ENCODE measurements around the gene TMEM106A.

DNA sequence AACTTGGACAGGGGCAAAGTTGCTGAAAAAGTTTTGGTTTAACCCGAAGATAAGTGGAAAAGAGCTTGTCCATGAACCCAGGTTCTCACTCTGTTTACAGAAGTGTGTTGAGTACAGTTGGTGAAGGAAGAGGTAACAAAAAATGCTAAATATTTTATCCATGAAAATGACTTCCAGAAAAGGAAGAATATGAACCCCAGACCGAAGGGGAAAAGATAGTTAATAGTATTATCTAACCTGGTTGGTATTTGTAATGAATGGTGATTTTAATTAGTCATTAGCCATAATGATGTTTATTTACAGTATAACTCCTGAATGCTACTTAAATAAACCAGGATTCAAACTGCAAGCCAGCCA is 574 bp upstream of the TMEM106A start:
- TF ChIP-seq, protein P1, sequence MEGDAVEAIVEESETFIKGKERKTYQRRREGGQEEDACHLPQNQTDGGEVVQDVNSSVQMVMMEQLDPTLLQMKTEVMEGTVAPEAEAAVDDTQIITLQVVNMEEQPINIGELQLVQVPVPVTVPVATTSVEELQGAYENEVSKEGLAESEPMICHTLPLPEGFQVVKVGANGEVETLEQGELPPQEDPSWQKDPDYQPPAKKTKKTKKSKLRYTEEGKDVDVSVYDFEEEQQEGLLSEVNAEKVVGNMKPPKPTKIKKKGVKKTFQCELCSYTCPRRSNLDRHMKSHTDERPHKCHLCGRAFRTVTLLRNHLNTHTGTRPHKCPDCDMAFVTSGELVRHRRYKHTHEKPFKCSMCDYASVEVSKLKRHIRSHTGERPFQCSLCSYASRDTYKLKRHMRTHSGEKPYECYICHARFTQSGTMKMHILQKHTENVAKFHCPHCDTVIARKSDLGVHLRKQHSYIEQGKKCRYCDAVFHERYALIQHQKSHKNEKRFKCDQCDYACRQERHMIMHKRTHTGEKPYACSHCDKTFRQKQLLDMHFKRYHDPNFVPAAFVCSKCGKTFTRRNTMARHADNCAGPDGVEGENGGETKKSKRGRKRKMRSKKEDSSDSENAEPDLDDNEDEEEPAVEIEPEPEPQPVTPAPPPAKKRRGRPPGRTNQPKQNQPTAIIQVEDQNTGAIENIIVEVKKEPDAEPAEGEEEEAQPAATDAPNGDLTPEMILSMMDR (IDR thresholded peaks at IDR 0.05): no peak
- TF ChIP-seq ZFX (IDR thresholded peaks at IDR 0.05; ENCODE audit: borderline replicate concordance): no peak
